Right lobe of liver (tissue), 6 donors: Measurements from ENCODE around the gene FPGS. TPM values are rescaled to one million over a fixed set of nuclear protein-coding genes. Genes with fewer than 3 reads are reported as not detected.
A peak's percentile ranks its signal among the peaks of the same experiment; 100 is the strongest.

ENCODE experiments used
- ATAC-seq, 4 donors: fragments of 200-7000 bp; cut with Tn5 transposase; one replicate each; pipeline ENCODE4 v1.9.1; 2020; ENCODE audit warnings: mild to moderate bottlenecking in 4 of 4, moderate library complexity in 4 of 4
- DNase-seq, 3 donors: peaks; one replicate each; pipeline ENCODE4 v3.0.0-alpha.2; 2020
- H3K27ac ChIP-seq, 3 donors: fragments of 200-600 bp; one replicate each; pipeline ENCODE4 v1.8.0; 2022
- H3K27me3 ChIP-seq, 2 donors: fragments of 200-600 bp; one replicate each; pipeline ENCODE4 v1.8.0; 2022
- H3K36me3 ChIP-seq, 4 donors: fragments of 200-600 bp; sonication (generic) in 1 of 4; one replicate each; pipeline versions ENCODE4 v1.5.1 to v1.8.0; 2017 to 2022; ENCODE audit warnings: control low read depth in 1 of 4
- H3K4me1 ChIP-seq, 4 donors: fragments of 200-600 bp; sonication (generic) in 1 of 4; one replicate each; pipeline versions ENCODE4 v1.5.1 to v1.8.0; 2017 to 2022; ENCODE audit warnings: control low read depth in 1 of 4
- H3K4me3 ChIP-seq, 3 donors: fragments of 200-600 bp; one replicate each; pipeline ENCODE4 v1.8.0; 2022
- H3K9me3 ChIP-seq, 4 donors: fragments of 200-600 bp; sonication (generic) in 1 of 4; one replicate each; pipeline versions ENCODE4 v1.5.1 to v1.8.0; 2017 to 2022; ENCODE audit warnings: control low read depth in 1 of 4
- CTCF ChIP-seq, 4 donors: fragments of 200-600 bp in 3 of 4; fragments of 450-650 bp in 1 of 4; IDR thresholded peaks; one replicate each; pipeline versions ENCODE4 v1.5.1 to v1.8.0; 2016 to 2022; ENCODE audit warnings: antibody characterized with exemption in 4 of 4, mild to moderate bottlenecking in 2 of 4
- POLR2A ChIP-seq: fragments of 450-650 bp; IDR thresholded peaks from one replicate; pipeline ENCODE4 v1.6.1; 2017; ENCODE audit warnings: antibody characterized with exemption, mild to moderate bottlenecking
- WGBS: methylation state at CpG from one replicate; pipeline ENCODE4 v1.1.6; 2018; ENCODE audit warnings: low coverage, low lambda C conversion rate; ENCODE audit not compliant: insufficient coverage; ENCODE audit errors: missing lambda C conversion rate; 5-methylcytosine and 5-hydroxymethylcytosine counted together
- intact Hi-C, 2 donors: fragments of 100-400 bp; cut with DNase I; formaldehyde crosslinking; loops; one replicate each; pipeline versions ENCODE4 v1.11.2 to v1.14.1; 2022
- total RNA-seq, 6 experiments: library from RNA; depleted of rRNA in 2 of 6; stranded (reverse); fragments of >200 nt in 2 of 6; fragmentation: NEBNext Ultra II Directional in 3 of 6; extraction: Animal tissue kit (Norgen Biotek cat#: 25700) in 3 of 6; gene quantifications; one replicate each; pipeline versions ENCODE4 v1.1.0 to v1.2.4, GENCODE V29; 2016 to 2023
- donor health status: DM: no; HTN: yes; CAD: no.
- donor health status: DM: no; HTN: no; CAD: no.
- donor health status: DM: no; HTN: no; CAD: no.
- donor health status: DM: no; HTN: yes; CAD: no.
- donor health status: DM: no; HTN: yes; CAD: no.

Gene FPGS
- total RNA-seq, 6 experiments from 2014 or later: 44.3 to 68.5 (median 56.9) TPM

GRCh38 chr9:127853312-127854183 is 50.9 kb downstream of the FPGS start:
- intact Hi-C loops: no loop called here
- H3K27me3 ChIP-seq: no peaks in the 10 kb centered on the region
- 0% methylated on average over 1 of the region's 13 CpGs for WGBS
- peak overlapping the region; percentile 30 to 78 (median 53) for H3K27ac ChIP-seq
- no peak for DNase-seq
- H3K9me3 ChIP-seq: no peaks in the 10 kb centered on the region
- H3K4me1 ChIP-seq: peaks cover 0 to 6% (median 4%) of the 10 kb centered on the region in 4 donors
- H3K36me3 ChIP-seq: no peaks in the 10 kb centered on the region
- no peak for TF ChIP-seq POLR2A
- no peak for TF ChIP-seq CTCF (IDR thresholded peaks at IDR 0.05)
- no peak for ATAC-seq
- H3K4me3 ChIP-seq: peak overlapping the region; percentile 52 to 58 (median 53)

GRCh38 chr9:127854184-127854806 is 51.6 kb downstream of the FPGS start, which contains the start of gene ENG:
Gene ENG (minus strand): TSS chr9:127854658. CDS start chr9:127854355, 303 bp downstream.
- Histone ChIP-seq H3K4me3 (peak within 1 kb of the TSS; percentile 52 to 58 (median 53)), H3K9me3 (no peaks in the 10 kb centered on the region), H3K36me3 (no peaks in the 10 kb centered on the region), H3K27me3 (no peaks in the 10 kb centered on the region), H3K27ac (peak within 1 kb of the TSS; percentile 30 to 78 (median 53)), H3K4me1 (peaks cover 2 to 14% (median 6%) of the 10 kb centered on the region in 4 donors)
- WGBS: 38% methylated on average over 13 of the region's 37 CpGs
- intact Hi-C loops: no loop called here
- peak; percentile 76 to 85 (median 80) for DNase-seq
- peak; percentile 60 to 73 (median 70) for ATAC-seq
- peak; percentile 31 for TF ChIP-seq POLR2A
- no peak for TF ChIP-seq CTCF (IDR thresholded peaks at IDR 0.05)

- Histone ChIP-seq H3K4me1 (peaks cover 2 to 14% (median 6%) of the 10 kb centered on the region in 4 donors), H3K36me3 (no peaks in the 10 kb centered on the region), H3K27me3 (no peaks in the 10 kb centered on the region), H3K4me3 (peak overlapping the region in 2 of 3 donors; percentile 53 to 58), H3K27ac (peak overlapping the region; percentile 30 to 78 (median 53)), H3K9me3 (no peaks in the 10 kb centered on the region)
- intact Hi-C loops: no loop called here
- WGBS: 62% methylated on average over 4 of the region's 11 CpGs
- TF ChIP-seq POLR2A (no peak), CTCF (IDR thresholded peaks at IDR 0.05) (no peak)
- ATAC-seq (no peak), DNase-seq (no peak)
Measured at GRCh38 chr9:127854960-127855359, 52.3 kb downstream of the FPGS start.

DNA sequence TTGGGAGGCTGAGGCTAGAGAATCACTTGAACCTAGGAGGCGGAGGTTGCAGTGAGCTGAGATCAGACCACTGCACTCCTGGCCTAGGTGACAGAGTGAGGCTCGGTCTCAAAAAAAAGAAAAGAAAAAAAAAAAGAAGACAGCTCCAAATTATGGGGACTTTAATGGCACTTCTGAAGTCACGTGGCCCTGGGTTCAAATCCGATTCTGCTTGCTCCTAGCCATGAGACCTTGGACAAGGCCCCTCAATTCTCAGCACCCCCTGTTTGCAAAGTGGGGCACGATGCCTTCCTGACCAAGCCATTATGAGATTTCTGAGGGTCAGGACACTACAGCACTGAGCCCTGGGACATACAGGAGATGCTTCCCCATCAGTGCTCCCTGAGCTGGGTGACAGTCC is 52.8 kb downstream of the FPGS start:
- DNase-seq (no peak), ATAC-seq (no peak)
- peaks cover 2 to 14% (median 6%) of the 10 kb centered on the region in 4 donors for H3K4me1 ChIP-seq
- TF ChIP-seq POLR2A: no peak
- no peaks in the 10 kb centered on the region for H3K36me3 ChIP-seq
- H3K27me3 ChIP-seq: no peaks in the 10 kb centered on the region
- peak overlapping the region in 2 of 3 donors; percentile 33 to 53 for H3K27ac ChIP-seq
- H3K9me3 ChIP-seq: no peaks in the 10 kb centered on the region
- H3K4me3 ChIP-seq: no peak overlapping the region
- WGBS: 83% methylated on average over 3 of the region's 5 CpGs
- intact Hi-C loops: no loop called here
